DMS 273 (cell line): Measurements from ENCODE around the gene NOP14.
"Not testable (repeated sequence)": the region's sequence is repeated elsewhere in the genome, so short reads cannot be mapped to it uniquely, and the experiment has no call there.

Source experiments
- DNase-seq: peaks from one replicate; lab custom pipeline; 2025; ENCODE audit not compliant: unreplicated experiment; lab: John Stamatoyannopoulos, UW

Gene NOP14

GRCh38 chr4:2961811-2962441, 1.3 kb downstream of the NOP14 start:
- DNase-seq = peak; percentile 50

GRCh38 chr4:2961421-2961810, 1.8 kb downstream of the NOP14 start:
- peak; percentile 38 for DNase-seq

GRCh38 chr4:2960450-2960849, 2.8 kb downstream of the NOP14 start:
- DNase-seq = not testable (repeated sequence)

GRCh38 chr4:2958446-2958845, 4.8 kb downstream of the NOP14 start:
- no peak for DNase-seq

- DNase-seq = not testable (repeated sequence)
These were observed 7.8 kb downstream of the NOP14 start for GRCh38 chr4:2955186-2956044.

GRCh38 chr4:2954358-2955185, 8.6 kb downstream of the NOP14 start:
- DNase-seq = peak; percentile 25

GRCh38 chr4:2953496-2953895, 9.7 kb downstream of the NOP14 start:
- no peak for DNase-seq

GRCh38 chr4:2950221-2950989, 12.8 kb downstream of the NOP14 start:
- DNase-seq = no peak

- no peak for DNase-seq
These were observed 13.5 kb downstream of the NOP14 start for GRCh38 chr4:2949782-2950125.

- DNase-seq = peak; percentile 17
These were observed 14.1 kb downstream of the NOP14 start for GRCh38 chr4:2948895-2949781.

GRCh38 chr4:2947926-2948325, 15.3 kb downstream of the NOP14 start:
- no peak for DNase-seq

- no peak for DNase-seq
These were observed 16.2 kb downstream of the NOP14 start for GRCh38 chr4:2946812-2947600.

GRCh38 chr4:2945619-2946604, 17.3 kb downstream of the NOP14 start:
- not testable (repeated sequence) for DNase-seq

- DNase-seq = no peak
These were observed 18.4 kb downstream of the NOP14 start for GRCh38 chr4:2944586-2945526.

- no peak for DNase-seq
These were observed 19.1 kb downstream of the NOP14 start for GRCh38 chr4:2944091-2944482.

GRCh38 chr4:2943364-2944090, 19.7 kb downstream of the NOP14 start:
- no peak for DNase-seq
